Trophoblast cell (in vitro differentiated cells and primary cell): ENCODE results near the gene MAPT.

ENCODE experiments used
- DNase-seq, 2 donors: peaks; one replicate each; pipeline ENCODE4 v3.0.0-alpha.2; 2016
- H2AFZ ChIP-seq: 2 replicates; pipeline ENCODE4 v1.6.1; 2013; ENCODE audit warnings: low read length, moderate library complexity, mild to moderate bottlenecking; ENCODE audit not compliant: insufficient read depth, poor library complexity
- H2AK5ac ChIP-seq: 2 replicates; pipeline ENCODE4 v1.6.1; 2013; ENCODE audit warnings: mild to moderate bottlenecking, low read length
- H2BK120ac ChIP-seq: 2 replicates; pipeline ENCODE4 v1.6.1; 2013; ENCODE audit warnings: low read length, mild to moderate bottlenecking, moderate library complexity; ENCODE audit not compliant: insufficient read depth, poor library complexity
- H2BK12ac ChIP-seq: 2 replicates; pipeline ENCODE4 v1.6.1; 2013; ENCODE audit warnings: mild to moderate bottlenecking, low read length, moderate library complexity
- H2BK5ac ChIP-seq: 2 replicates; pipeline ENCODE4 v1.6.1; 2013; ENCODE audit warnings: low read length, low read depth, moderate library complexity, mild to moderate bottlenecking; ENCODE audit not compliant: poor library complexity
- H3K14ac ChIP-seq: 2 replicates; pipeline ENCODE4 v1.6.1; 2013; ENCODE audit warnings: mild to moderate bottlenecking, low read length
- H3K18ac ChIP-seq: 2 replicates; pipeline ENCODE4 v1.6.1; 2013; ENCODE audit warnings: mild to moderate bottlenecking, low read length
- H3K23ac ChIP-seq: 2 replicates; pipeline ENCODE4 v1.6.1; 2013; ENCODE audit warnings: low read length
- H3K27ac ChIP-seq: 2 replicates; pipeline ENCODE4 v1.5.1; 2013; ENCODE audit warnings: low read depth, mild to moderate bottlenecking, inconsistent platforms, low read length, moderate library complexity
- H3K27me3 ChIP-seq: 2 replicates; pipeline ENCODE4 v1.6.1; 2013; ENCODE audit warnings: inconsistent platforms, mild to moderate bottlenecking, low read length, moderate library complexity; ENCODE audit not compliant: insufficient read depth
- H3K36me3 ChIP-seq, 2 experiments: 1 replicate in 1 of 2; 2 replicates in 1 of 2; pipeline ENCODE4 v1.6.1; 2013; ENCODE audit warnings: low read length in 2 of 2, mild to moderate bottlenecking in 2 of 2, moderate library complexity in 1 of 2; ENCODE audit not compliant: insufficient read depth in 2 of 2, control insufficient read depth in 1 of 2
- H3K4ac ChIP-seq: 2 replicates; pipeline ENCODE4 v1.6.1; 2013; ENCODE audit warnings: low read depth, mild to moderate bottlenecking, low read length, moderate library complexity
- H3K4me1 ChIP-seq, 2 experiments: 1 replicate in 1 of 2; 2 replicates in 1 of 2; pipeline ENCODE4 v1.6.1; 2013; ENCODE audit warnings: low read length in 2 of 2, mild to moderate bottlenecking in 2 of 2, moderate library complexity in 1 of 2; ENCODE audit not compliant: insufficient read depth in 2 of 2, control insufficient read depth in 1 of 2
- H3K4me2 ChIP-seq: 2 replicates; pipeline ENCODE4 v1.6.1; 2013; ENCODE audit warnings: inconsistent platforms, mild to moderate bottlenecking, low read length, moderate library complexity
- H3K4me3 ChIP-seq: 2 replicates; pipeline ENCODE4 v1.5.1; 2013; ENCODE audit warnings: mild to moderate bottlenecking, low read depth, low read length, inconsistent platforms
- H3K79me1 ChIP-seq: one replicate; pipeline ENCODE4 v1.6.1; 2013; ENCODE audit warnings: low read length
- H3K79me2 ChIP-seq: 2 replicates; pipeline ENCODE4 v1.6.1; 2013; ENCODE audit warnings: low read length, mild to moderate bottlenecking; ENCODE audit not compliant: control insufficient read depth, insufficient read depth, poor library complexity
- H3K9ac ChIP-seq: 2 replicates; pipeline ENCODE4 v1.6.1; 2013; ENCODE audit warnings: mild to moderate bottlenecking, low read length
- H3K9me3 ChIP-seq: 2 replicates; pipeline ENCODE4 v1.6.1; 2013; ENCODE audit warnings: low read depth, mild to moderate bottlenecking, control low read depth, inconsistent platforms, low read length; ENCODE audit not compliant: insufficient read depth
- H4K12ac ChIP-seq: 2 replicates; pipeline ENCODE4 v1.6.1; 2013; ENCODE audit warnings: low read depth, mild to moderate bottlenecking, low read length, moderate library complexity
- H4K8ac ChIP-seq: 2 replicates; pipeline ENCODE4 v1.6.1; 2013; ENCODE audit warnings: low read depth, mild to moderate bottlenecking, low read length, moderate library complexity
- H4K91ac ChIP-seq: one replicate; pipeline ENCODE4 v1.6.1; 2013; ENCODE audit warnings: low read depth, mild to moderate bottlenecking, low read length, moderate library complexity
- WGBS: extraction: QIAGEN DNeasy Blood & Tissue Kit; methylation state at CpG from one replicate; pipeline ENCODE4 v1.1.7; 2013; ENCODE audit warnings: missing lambda C conversion rate; ENCODE audit not compliant: insufficient read length, insufficient coverage; ENCODE audit errors: extremely low coverage; 5-methylcytosine and 5-hydroxymethylcytosine counted together

The MAPT gene

GRCh38 chr17:46045639-46046038 is 151.3 kb downstream of the MAPT start:
- no peaks in the 10 kb centered on the region for H3K9me3 ChIP-seq
- no peak overlapping the region for H3K27ac ChIP-seq
- H3K79me1 ChIP-seq, result no peaks in the 10 kb centered on the region
- no CpG with 5 or more reads among the region's 3 CpGs for WGBS
- H2AFZ ChIP-seq, result no peak overlapping the region
- no peaks in the 10 kb centered on the region for H3K79me2 ChIP-seq
- no peak overlapping the region for H3K23ac ChIP-seq
- H3K18ac ChIP-seq, result no peak overlapping the region
- H3K4me1 ChIP-seq, result peaks cover 0 to 8% of the 10 kb centered on the region in 2 experiments
- H3K27me3 ChIP-seq, result no peaks in the 10 kb centered on the region
- no peak overlapping the region for H4K12ac ChIP-seq
- no peak overlapping the region for H2BK5ac ChIP-seq
- no peak overlapping the region for H4K91ac ChIP-seq
- no peak overlapping the region for H4K8ac ChIP-seq
- peak in 1 of 2 donors; percentile 11 for DNase-seq
- H3K36me3 ChIP-seq, result peaks cover 22 to 33% of the 10 kb centered on the region in 2 experiments
- H2AK5ac ChIP-seq, result no peak overlapping the region
- no peak overlapping the region for H3K14ac ChIP-seq
- no peak overlapping the region for H3K4me3 ChIP-seq
- H3K9ac ChIP-seq, result no peak overlapping the region
- peak overlapping the region; percentile 24 for H3K4me2 ChIP-seq
- H2BK120ac ChIP-seq, result no peak overlapping the region
- H2BK12ac ChIP-seq, result no peak overlapping the region
- no peak overlapping the region for H3K4ac ChIP-seq

GRCh38 chr17:46046957-46047356 is 152.6 kb downstream of the MAPT start:
- H2AFZ ChIP-seq, result no peak overlapping the region
- no peak overlapping the region for H2BK5ac ChIP-seq
- no peak overlapping the region for H2AK5ac ChIP-seq
- H3K18ac ChIP-seq, result no peak overlapping the region
- H3K79me1 ChIP-seq, result no peaks in the 10 kb centered on the region
- no peak for DNase-seq
- peaks cover 22 to 34% of the 10 kb centered on the region in 2 experiments for H3K36me3 ChIP-seq
- H2BK120ac ChIP-seq, result no peak overlapping the region
- H3K4me3 ChIP-seq, result no peak overlapping the region
- no peak overlapping the region for H3K27ac ChIP-seq
- H3K4me2 ChIP-seq, result no peak overlapping the region
- H3K14ac ChIP-seq, result no peak overlapping the region
- H4K8ac ChIP-seq, result no peak overlapping the region
- H4K91ac ChIP-seq, result no peak overlapping the region
- no CpG with 5 or more reads among the region's 1 CpG for WGBS
- H3K4me1 ChIP-seq, result peaks cover 0 to 8% of the 10 kb centered on the region in 2 experiments
- no peaks in the 10 kb centered on the region for H3K27me3 ChIP-seq
- H3K9me3 ChIP-seq, result no peaks in the 10 kb centered on the region
- H3K79me2 ChIP-seq, result no peaks in the 10 kb centered on the region
- no peak overlapping the region for H3K4ac ChIP-seq
- H4K12ac ChIP-seq, result no peak overlapping the region
- no peak overlapping the region for H2BK12ac ChIP-seq
- H3K9ac ChIP-seq, result no peak overlapping the region
- no peak overlapping the region for H3K23ac ChIP-seq

GRCh38 chr17:46047398-46047797 is 153.0 kb downstream of the MAPT start:
- Histone ChIP-seq H3K79me2 (no peaks in the 10 kb centered on the region), H3K36me3 (peaks cover 24 to 34% of the 10 kb centered on the region in 2 experiments), H3K27ac (no peak overlapping the region), H3K4me1 (peaks cover 0 to 8% of the 10 kb centered on the region in 2 experiments), H2BK5ac (no peak overlapping the region), H2BK120ac (no peak overlapping the region), H3K4me3 (no peak overlapping the region), H3K18ac (no peak overlapping the region), H4K8ac (no peak overlapping the region), H4K91ac (no peak overlapping the region), H4K12ac (no peak overlapping the region), H3K14ac (no peak overlapping the region), H3K79me1 (no peaks in the 10 kb centered on the region), H2AFZ (no peak overlapping the region), H3K9me3 (no peaks in the 10 kb centered on the region), H2AK5ac (no peak overlapping the region), H3K23ac (no peak overlapping the region), H2BK12ac (no peak overlapping the region), H3K27me3 (no peaks in the 10 kb centered on the region), H3K4me2 (no peak overlapping the region), H3K9ac (no peak overlapping the region), H3K4ac (no peak overlapping the region)
- no peak for DNase-seq
- WGBS, result no CpG with 5 or more reads among the region's 5 CpGs

GRCh38 chr17:46047856-46048255 is 153.5 kb downstream of the MAPT start:
- Histone ChIP-seq H3K79me2 (no peaks in the 10 kb centered on the region), H2BK5ac (no peak overlapping the region), H3K18ac (no peak overlapping the region), H4K12ac (no peak overlapping the region), H2BK120ac (no peak overlapping the region), H3K27me3 (no peaks in the 10 kb centered on the region), H2AFZ (no peak overlapping the region), H4K91ac (no peak overlapping the region), H2AK5ac (no peak overlapping the region), H3K79me1 (no peaks in the 10 kb centered on the region), H3K4ac (no peak overlapping the region), H3K27ac (no peak overlapping the region), H3K4me3 (no peak overlapping the region), H3K36me3 (peaks cover 24 to 34% of the 10 kb centered on the region in 2 experiments), H4K8ac (no peak overlapping the region), H3K4me2 (no peak overlapping the region), H3K9ac (no peak overlapping the region), H3K14ac (no peak overlapping the region), H2BK12ac (no peak overlapping the region), H3K4me1 (peaks cover 0 to 8% of the 10 kb centered on the region in 2 experiments), H3K9me3 (no peaks in the 10 kb centered on the region), H3K23ac (no peak overlapping the region)
- no peak for DNase-seq
- WGBS, result no CpG with 5 or more reads among the region's 8 CpGs
